Keratinocyte (primary cell): ENCODE measurements around the gene TMEM219.

Source experiments
- CTCF ChIP-seq, 3 experiments: IDR thresholded peaks in 1 of 3; conservative IDR thresholded peaks in 1 of 3; optimal IDR thresholded peaks in 1 of 3; 2 replicates in 2 of 3; 3 replicates in 1 of 3; pipeline versions ENCODE3 to v1.5.1; 2011; ENCODE audit warnings: low read length in 3 of 3, mild to moderate bottlenecking in 3 of 3, moderate library complexity in 2 of 3, control low read depth in 1 of 3, inconsistent platforms in 1 of 3; ENCODE audit not compliant: insufficient read depth in 2 of 3; ENCODE audit errors: extremely low read depth in 1 of 3
- EZH2 ChIP-seq: IDR thresholded peaks from one replicate; pipeline ENCODE4 v1.6.1; 2012; ENCODE audit warnings: inconsistent platforms, mild to moderate bottlenecking, low read length, moderate library complexity

GRCh38 chr16:29925105-29925756, 36.6 kb upstream of the TMEM219 start:
- TF ChIP-seq CTCF (optimal IDR thresholded peaks at IDR 0.05 in 1 of 3, IDR thresholded peaks at IDR 0.05 in 1 of 3, conservative IDR thresholded peaks at IDR 0.05 in 1 of 3; ENCODE audit: extremely low read depth in 1 of 3, insufficient read depth in 2 of 3, low read length in 3 of 3) (no peak), EZH2 (no peak)
